SK-N-DZ (cell line): Measurements from ENCODE around the gene FOXP2.

ENCODE experiments used
- DNase-seq: peaks from one replicate; pipeline ENCODE4 v3.0.0-alpha.2; 2015; ENCODE audit warnings: low spot score
- small RNA-seq, 2 experiments: library from RNA; depleted of rRNA; stranded (forward); fragments of <200 nt; gene quantifications; one replicate each; pipeline ENCODE3, GENCODE V24; 2014

The FOXP2 gene

DNA sequence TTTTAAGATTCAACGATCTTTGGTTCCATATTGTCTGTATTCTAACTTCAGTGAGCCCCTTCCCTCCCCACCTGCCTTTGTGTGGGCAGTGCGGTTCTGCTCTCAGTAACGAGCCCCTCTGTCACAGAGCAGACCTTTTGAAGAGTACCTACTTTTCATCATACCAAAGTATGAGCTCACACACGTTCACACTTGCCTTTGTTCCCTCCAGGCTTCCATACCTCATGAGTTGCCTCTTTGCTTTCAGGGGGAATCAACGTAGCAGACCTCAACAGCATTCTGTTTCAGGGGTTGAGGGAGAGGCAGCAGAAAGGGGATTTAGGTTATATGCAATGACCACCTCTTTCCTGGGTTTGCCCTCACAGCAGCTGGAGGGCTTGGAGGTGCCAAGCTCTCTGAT lies 295.9 kb downstream of the FOXP2 start:
- no peak for DNase-seq

DNA sequence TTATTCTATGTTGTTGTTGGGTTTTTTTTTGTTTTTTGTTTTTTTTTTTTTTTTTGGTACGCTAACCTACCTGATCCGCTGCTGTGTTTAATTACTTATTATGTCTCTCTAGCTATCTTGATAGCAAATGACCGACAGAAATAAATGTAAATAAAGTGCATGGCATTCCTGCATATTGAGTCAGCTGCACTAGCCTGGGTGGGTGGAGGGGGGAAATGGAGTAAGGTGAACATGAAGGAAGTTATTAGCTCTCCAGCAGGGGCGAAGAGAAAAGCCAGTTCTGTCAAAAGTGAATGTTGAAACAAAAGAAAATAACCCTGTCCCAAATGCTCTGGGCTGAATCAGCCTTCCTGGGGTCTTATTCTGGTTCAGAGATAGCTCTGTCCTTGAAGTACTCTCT lies 296.6 kb downstream of the FOXP2 start:
- DNase-seq = no peak

DNA sequence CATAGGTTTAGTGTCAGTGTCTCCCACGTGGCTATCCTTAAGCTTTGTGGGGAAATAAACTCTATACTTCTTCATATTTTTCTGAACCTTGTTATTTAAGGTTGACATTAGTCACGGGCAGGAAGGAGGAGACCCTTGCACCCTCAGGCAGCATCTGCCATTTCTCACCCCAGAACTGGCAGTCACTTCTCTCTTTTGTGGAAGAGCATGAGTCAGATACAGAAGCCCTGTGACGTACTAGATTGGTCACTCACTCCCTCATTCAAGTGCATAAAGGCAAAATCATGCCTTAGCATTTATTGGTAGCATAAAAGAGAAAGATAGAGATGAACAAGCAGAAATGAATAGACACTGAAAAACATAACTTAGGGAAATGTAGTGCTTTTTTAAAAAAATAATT lies 301.3 kb downstream of the FOXP2 start:
- no peak for DNase-seq

DNA sequence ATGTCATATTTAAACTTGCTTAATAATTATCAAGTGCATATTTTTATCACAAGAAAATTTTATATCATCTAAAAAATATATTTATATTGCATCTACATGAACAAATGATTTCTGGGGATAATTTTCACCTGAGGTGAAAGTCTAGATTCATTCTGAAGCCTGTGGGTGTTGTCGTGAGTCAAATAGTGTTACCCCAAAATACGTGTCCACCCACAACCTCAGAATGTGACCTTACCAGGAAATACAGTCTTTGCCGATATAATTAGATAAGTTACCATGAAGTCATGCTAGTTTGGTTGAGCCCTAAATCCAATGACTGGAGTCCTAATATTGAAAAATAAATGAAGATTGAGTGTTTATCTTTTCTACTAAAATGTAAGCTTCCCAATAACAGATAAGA lies 304.2 kb downstream of the FOXP2 start:
- DNase-seq = no peak

DNA sequence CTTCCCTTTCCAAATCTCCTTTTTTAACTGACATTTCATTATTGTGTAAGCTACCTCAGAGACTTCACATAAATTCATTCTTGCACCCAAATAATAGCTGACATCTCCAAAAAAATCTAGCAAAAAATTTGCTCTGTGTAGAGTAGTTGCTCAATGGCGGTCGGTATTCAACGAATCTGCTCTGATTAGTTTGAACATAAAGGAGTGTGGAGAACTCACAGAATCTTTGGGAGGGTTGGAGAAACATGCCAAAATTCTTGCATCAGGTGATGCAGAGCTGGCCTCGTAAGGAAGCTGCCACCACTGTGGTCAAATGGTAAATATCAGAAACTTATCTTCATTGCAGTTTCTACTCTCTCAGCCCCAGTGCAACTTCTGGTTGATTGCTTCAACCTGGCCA lies 306.1 kb downstream of the FOXP2 start:
- DNase-seq = no peak

DNA sequence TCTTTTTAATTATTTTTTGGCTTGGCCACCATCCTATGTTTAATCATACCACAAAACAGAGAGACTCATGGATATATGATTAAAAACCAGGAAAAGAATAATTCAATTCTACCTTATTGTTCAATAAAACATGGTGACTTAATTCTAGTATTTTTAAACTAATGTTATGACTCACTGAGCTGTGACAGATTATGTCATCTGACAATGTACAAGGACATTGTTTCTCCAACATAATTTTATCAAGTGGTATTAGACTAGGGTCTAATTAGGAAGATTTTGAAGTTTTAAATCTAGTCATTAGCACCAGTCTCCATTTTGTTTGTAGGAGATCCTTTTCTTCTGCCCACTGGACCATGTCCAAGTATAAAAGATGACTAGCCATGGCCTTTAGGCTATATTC lies 307.9 kb downstream of the FOXP2 start:
- DNase-seq = no peak

DNA sequence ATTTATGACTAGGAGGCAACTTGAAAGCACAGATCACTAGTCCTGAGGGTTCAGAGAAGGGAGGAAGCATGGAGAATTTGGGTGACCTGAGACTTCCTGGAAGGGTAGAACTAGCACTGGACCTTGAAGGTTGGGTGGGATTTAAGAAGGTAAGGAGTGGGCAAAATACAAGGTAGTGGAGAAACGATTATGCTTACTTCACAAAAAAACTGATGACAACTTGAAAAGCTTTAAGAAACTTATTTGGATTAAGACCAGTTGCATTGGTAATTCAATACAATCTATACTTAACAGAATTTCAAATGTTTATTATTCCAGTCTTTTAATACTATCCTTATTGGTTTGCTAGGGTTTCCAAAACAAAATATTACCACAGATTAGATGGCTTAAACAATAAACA lies 308.7 kb downstream of the FOXP2 start:
- DNase-seq = no peak

DNA sequence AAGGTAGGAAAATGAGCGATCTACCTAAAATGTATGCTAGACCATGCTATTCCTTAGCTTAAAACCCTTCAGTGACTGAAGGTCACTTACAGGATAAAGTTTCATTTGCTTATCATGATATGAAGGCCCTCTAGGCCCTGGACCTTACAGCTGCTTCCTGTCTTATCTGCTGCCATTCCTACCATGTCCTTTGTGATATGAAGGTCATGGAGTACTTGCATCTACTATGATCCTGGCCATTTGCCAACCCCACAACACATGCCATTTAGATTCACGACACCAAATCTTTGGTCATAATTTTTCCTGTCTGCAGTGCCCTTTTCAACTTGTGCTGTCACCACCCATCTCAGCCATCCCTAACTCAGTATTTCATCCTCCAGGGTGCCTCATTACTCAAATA lies 325.5 kb downstream of the FOXP2 start:
- DNase-seq = no peak

DNA sequence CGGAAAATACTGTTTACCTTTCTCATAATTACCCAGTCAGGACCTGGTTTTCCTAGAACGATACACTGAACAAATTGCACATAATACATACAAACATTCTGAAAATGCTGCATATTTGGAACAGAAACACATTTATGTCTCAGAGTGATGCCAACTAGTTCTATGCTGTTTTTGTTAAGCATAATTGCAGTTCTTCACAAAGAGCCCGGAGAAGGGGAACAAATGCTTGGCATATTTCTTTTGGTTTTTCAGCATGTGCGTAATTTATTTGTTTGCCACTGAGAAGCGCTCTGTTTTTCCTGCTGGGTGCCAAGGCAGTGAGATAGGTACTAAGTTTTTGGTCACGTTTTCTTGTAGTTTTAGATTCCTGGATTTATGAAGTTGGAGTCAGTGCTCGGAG lies 326.3 kb downstream of the FOXP2 start:
- no peak for DNase-seq

DNA sequence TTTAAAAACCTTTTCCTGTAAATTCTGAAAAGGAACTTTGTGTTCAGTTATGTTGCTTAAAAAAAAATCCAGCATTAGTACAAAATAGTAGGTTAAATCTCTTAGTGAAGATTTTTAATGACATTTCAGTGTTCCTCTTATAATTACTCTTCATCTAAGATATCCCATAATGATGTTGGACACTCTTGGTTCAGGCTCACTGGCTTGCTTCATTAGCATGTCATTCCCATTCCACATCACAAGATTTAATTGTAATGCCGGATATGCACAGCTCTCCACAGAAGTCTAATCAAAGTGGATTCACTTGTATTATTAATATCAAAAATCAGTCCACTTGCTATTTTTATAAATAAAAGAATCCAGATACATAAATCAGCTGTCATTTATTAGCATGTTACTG lies 327.3 kb downstream of the FOXP2 start:
- no peak for DNase-seq

Small RNA genes within 50 kb of the gene (small RNA-seq; reads per million reads assigned to genes)
- gene MIR3666 (0 reads per million in 2 experiments), gene RNA5SP238 (0 to 0.13 reads per million in 2 experiments)
